ENCODE results near the gene OVOL3. TPM values are rescaled to one million over a fixed set of nuclear protein-coding genes. Genes with fewer than 3 reads are reported as not detected.

Gene OVOL3
- total RNA-seq, 4 donors from 2014 or later: not detected

GRCh38 chr19:36106991-36107390 is 4.0 kb upstream of the OVOL3 start:
- Histone ChIP-seq H3K4me3 (no peak overlapping the region), H3K36me3 (no peaks in the 10 kb centered on the region), H3K4me1 (no peaks in the 10 kb centered on the region), H3K27ac (no peak overlapping the region), H3K27me3 (no peaks in the 10 kb centered on the region), H3K9me3 (no peaks in the 10 kb centered on the region)
- TF ChIP-seq POLR2A (IDR thresholded peaks at IDR 0.05) (no peak), CTCF (IDR thresholded peaks at IDR 0.05) (no peak), POLR2AphosphoS5 (IDR thresholded peaks at IDR 0.05) (no peak), EP300 (IDR thresholded peaks at IDR 0.05; ENCODE audit: low read depth) (no peak)
- no peak for DNase-seq
- in situ Hi-C loops (cut with MboI; ENCODE audit: low pct_ligation_motif_present in 1 of 4, low pct_unique_long_range_greater_than_20kb in 1 of 4, low sequenced_read_pairs in 3 of 4): no loop called here
- WGBS, 2 donors (ENCODE audit: low coverage in 1 of 2): 96% methylated on average over 5 of the region's 5 CpGs; no CpG with 5 or more reads in 1 of the 2 donors
- intact Hi-C loops (cut with DNase I; ENCODE audit: low total_unique reads): no loop called here

- WGBS, 2 donors (ENCODE audit: low coverage in 1 of 2): 88 to 100% methylated on average over 1 to 3 of the region's 3 CpGs
- Histone ChIP-seq H3K9me3 (no peaks in the 10 kb centered on the region), H3K27me3 (no peaks in the 10 kb centered on the region), H3K4me3 (no peak overlapping the region), H3K36me3 (no peaks in the 10 kb centered on the region), H3K4me1 (peaks cover 2 to 4% (median 3%) of the 10 kb centered on the region in 4 donors), H3K27ac (no peak overlapping the region)
- no peak for TF ChIP-seq POLR2A (IDR thresholded peaks at IDR 0.05)
- no peak for TF ChIP-seq EP300 (IDR thresholded peaks at IDR 0.05; ENCODE audit: low read depth)
- no peak for TF ChIP-seq POLR2AphosphoS5 (IDR thresholded peaks at IDR 0.05)
- TF ChIP-seq CTCF (IDR thresholded peaks at IDR 0.05): no peak
- DNase-seq: no peak
- in situ Hi-C loops (cut with MboI; ENCODE audit: low pct_ligation_motif_present in 1 of 4, low pct_unique_long_range_greater_than_20kb in 1 of 4, low sequenced_read_pairs in 3 of 4) (no loop called here), intact Hi-C loops (cut with DNase I; ENCODE audit: low total_unique reads) (no loop called here)
These were observed 2.3 kb upstream of the OVOL3 start for GRCh38 chr19:36108684-36109083.

GRCh38 chr19:36111200-36111539 is 227 bp downstream of the OVOL3 start:
- Histone ChIP-seq H3K27me3 (no peaks in the 10 kb centered on the region), H3K9me3 (no peaks in the 10 kb centered on the region), H3K36me3 (no peaks in the 10 kb centered on the region), H3K27ac (no peak overlapping the region), H3K4me1 (peaks cover 9 to 16% (median 13%) of the 10 kb centered on the region in 4 donors), H3K4me3 (no peak overlapping the region)
- in situ Hi-C loops (cut with MboI; ENCODE audit: low pct_ligation_motif_present in 1 of 4, low pct_unique_long_range_greater_than_20kb in 1 of 4, low sequenced_read_pairs in 3 of 4) (no loop called here), intact Hi-C loops (cut with DNase I; ENCODE audit: low total_unique reads) (no loop called here)
- TF ChIP-seq POLR2A (IDR thresholded peaks at IDR 0.05) (no peak), EP300 (IDR thresholded peaks at IDR 0.05; ENCODE audit: low read depth) (no peak), CTCF (IDR thresholded peaks at IDR 0.05) (no peak), POLR2AphosphoS5 (IDR thresholded peaks at IDR 0.05) (no peak)
- DNase-seq: no peak
- WGBS, 2 donors (ENCODE audit: low coverage in 1 of 2): 83% methylated on average over 13 of the region's 13 CpGs; no CpG with 5 or more reads in 1 of the 2 donors

GRCh38 chr19:36112678-36113077 is 1.7 kb downstream of the OVOL3 start:
- H3K9me3 ChIP-seq: no peaks in the 10 kb centered on the region
- H3K4me1 ChIP-seq: peaks cover 11 to 29% (median 22%) of the 10 kb centered on the region in 4 donors
- H3K27ac ChIP-seq: no peak overlapping the region
- H3K36me3 ChIP-seq: no peaks in the 10 kb centered on the region
- in situ Hi-C loops (cut with MboI; ENCODE audit: low pct_ligation_motif_present in 1 of 4, low pct_unique_long_range_greater_than_20kb in 1 of 4, low sequenced_read_pairs in 3 of 4): no loop called here
- intact Hi-C loops (cut with DNase I; ENCODE audit: low total_unique reads): no loop called here
- WGBS, 2 donors (ENCODE audit: low coverage in 1 of 2): 99% methylated on average over 10 of the region's 10 CpGs; no CpG with 5 or more reads in 1 of the 2 donors
- H3K4me3 ChIP-seq: no peak overlapping the region
- H3K27me3 ChIP-seq: no peaks in the 10 kb centered on the region
- no peak for DNase-seq
- no peak for TF ChIP-seq CTCF (IDR thresholded peaks at IDR 0.05)
- no peak for TF ChIP-seq POLR2AphosphoS5 (IDR thresholded peaks at IDR 0.05)
- no peak for TF ChIP-seq EP300 (IDR thresholded peaks at IDR 0.05; ENCODE audit: low read depth)
- no peak for TF ChIP-seq POLR2A (IDR thresholded peaks at IDR 0.05)
